Endothelial cell of umbilical vein (primary cell): ENCODE results near the gene ADAP2. TPM values are rescaled to one million over a fixed set of nuclear protein-coding genes. Genes with fewer than 3 reads are reported as not detected.

Experiments
- BruUV-seq: library from RNA; stranded (reverse); fragments of 400-500 nt; replicated peaks from 2 replicates; lab custom pipeline; 2021; lab: Mats Ljungman, UMichigan
- CTCF ChIA-PET: fragments of 300-600, 350-600 bp; sonication (Branson Sonifier 250); formaldehyde crosslinking; loops from one replicate; lab custom pipeline; 2021; ENCODE audit warnings: antibody characterized with exemption, inconsistent platforms; lab: Charles Lee
- POLR2A ChIA-PET: fragments of 300-600, 350-600 bp; sonication (Branson Sonifier 250); formaldehyde crosslinking; loops from one replicate; lab custom pipeline; 2021; ENCODE audit warnings: antibody characterized with exemption, inconsistent platforms; lab: Charles Lee
- DNase-seq: peaks from one replicate; pipeline ENCODE4 v3.0.0-alpha.2; 2011; ENCODE audit warnings: low read depth, low spot score
- FAIRE-seq: peaks from 2 replicates; lab custom pipeline; 2011; peaks lifted over from hg19 to GRCh38; lab: Jason Lieb, UNC
- H2AFZ ChIP-seq: 2 replicates; pipeline ENCODE4 v1.6.0; 2012; ENCODE audit warnings: low read depth, low read length, control low read depth, inconsistent platforms
- H3K27ac ChIP-seq: 2 replicates; pipeline ENCODE4 v1.5.1; 2011; ENCODE audit warnings: low read depth, mild to moderate bottlenecking, control low read depth, low read length, moderate library complexity; ENCODE audit not compliant: insufficient read depth
- H3K27me3 ChIP-seq, 2 experiments: 2 replicates each; pipeline versions ENCODE4 v1.6.0 to v1.6.1; 2011; ENCODE audit warnings: low read length in 2 of 2, mixed read lengths in 1 of 2; ENCODE audit not compliant: control insufficient read depth in 2 of 2, insufficient read depth in 2 of 2
- H3K36me3 ChIP-seq, 2 experiments: 2 replicates in 1 of 2; 3 replicates in 1 of 2; pipeline ENCODE4 v1.5.1; 2011; ENCODE audit warnings: low read length in 2 of 2, mild to moderate bottlenecking in 1 of 2, moderate library complexity in 1 of 2; ENCODE audit not compliant: control insufficient read depth in 2 of 2, insufficient read depth in 2 of 2; ENCODE audit errors: extremely low read depth in 1 of 2
- H3K4me1 ChIP-seq: 3 replicates; pipeline ENCODE4 v1.5.1; 2011; ENCODE audit warnings: mild to moderate bottlenecking, low read length; ENCODE audit not compliant: control insufficient read depth, insufficient read depth; ENCODE audit errors: extremely low read depth
- H3K4me2 ChIP-seq: 2 replicates; pipeline ENCODE4 v1.6.1; 2011; ENCODE audit warnings: low read length, control low read depth, mixed read lengths; ENCODE audit not compliant: insufficient read depth
- H3K4me3 ChIP-seq, 3 experiments: fragments of 200-600 bp in 1 of 3; sonication (generic), shearing (Covaris generic) in 1 of 3; replicated peaks in 1 of 3; 2 replicates each; pipeline ENCODE4 v1.5.1; 2011 to 2016; ENCODE audit warnings: control low read depth in 3 of 3, low read length in 3 of 3, mild to moderate bottlenecking in 2 of 3, inconsistent platforms in 1 of 3, low read depth in 1 of 3, moderate library complexity in 1 of 3; ENCODE audit not compliant: insufficient read depth in 1 of 3
- H3K79me2 ChIP-seq: 2 replicates; pipeline ENCODE4 v1.6.0; 2012; ENCODE audit warnings: low read length, inconsistent platforms; ENCODE audit not compliant: control insufficient read depth, insufficient read depth
- H3K9ac ChIP-seq: replicated peaks from 2 replicates; pipeline ENCODE3; 2011; ENCODE audit warnings: low read length, control low read depth; ENCODE audit not compliant: insufficient read depth; ENCODE audit errors: extremely low read depth
- H3K9me1 ChIP-seq: replicated peaks from 3 replicates; pipeline ENCODE4 v1.6.0; 2011; ENCODE audit warnings: mild to moderate bottlenecking, low read length; ENCODE audit not compliant: control insufficient read depth, insufficient read depth; ENCODE audit errors: extremely low read depth
- H3K9me3 ChIP-seq: replicated peaks from 2 replicates; pipeline ENCODE4 v1.5.1; 2012; ENCODE audit warnings: low read length, inconsistent platforms; ENCODE audit not compliant: control insufficient read depth, insufficient read depth
- H4K20me1 ChIP-seq: replicated peaks from 2 replicates; pipeline ENCODE3; 2011; ENCODE audit warnings: mild to moderate bottlenecking, low read length; ENCODE audit not compliant: control insufficient read depth, insufficient read depth; ENCODE audit errors: extremely low read depth
- CTCF ChIP-seq, 2 donors: IDR thresholded peaks; 1 replicate in 1 of 2; 2 replicates in 1 of 2; pipeline ENCODE4 v1.5.1; 2011; ENCODE audit warnings: low read length in 2 of 2, mild to moderate bottlenecking in 2 of 2, moderate library complexity in 2 of 2, control low read depth in 1 of 2, inconsistent platforms in 1 of 2, low read depth in 1 of 2; ENCODE audit not compliant: insufficient read depth in 1 of 2; ENCODE audit errors: extremely low read depth in 1 of 2
- EZH2 ChIP-seq: IDR thresholded peaks from 2 replicates; pipeline ENCODE4 v1.6.1; 2012; ENCODE audit warnings: borderline replicate concordance, low read depth, mild to moderate bottlenecking, moderate library complexity, low read length, inconsistent platforms; ENCODE audit not compliant: severe bottlenecking
- FOS ChIP-seq: IDR thresholded peaks from 2 replicates; pipeline ENCODE4 v1.6.1; 2011; ENCODE audit warnings: mild to moderate bottlenecking, low read length, moderate library complexity, borderline replicate concordance; ENCODE audit not compliant: insufficient read depth
- GATA2 ChIP-seq: IDR thresholded peaks from 2 replicates; pipeline ENCODE4 v1.7.0; 2011; ENCODE audit warnings: low read depth, mild to moderate bottlenecking, moderate library complexity, mixed read lengths, low read length; ENCODE audit not compliant: insufficient read length, insufficient read depth
- JUN ChIP-seq: IDR thresholded peaks from 2 replicates; pipeline ENCODE4 v1.6.1; 2011; ENCODE audit warnings: borderline replicate concordance, low read depth; ENCODE audit not compliant: insufficient read length, insufficient read depth
- MAX ChIP-seq: IDR thresholded peaks from 2 replicates; pipeline ENCODE4 v1.6.1; 2011; ENCODE audit not compliant: insufficient read depth, insufficient read length
- MYC ChIP-seq: IDR thresholded peaks from one replicate; pipeline ENCODE4 v1.6.1; 2011; ENCODE audit warnings: mild to moderate bottlenecking, low read depth, low read length
- POLR2A ChIP-seq: IDR thresholded peaks from 2 replicates; pipeline ENCODE4 v1.6.1; 2012; ENCODE audit warnings: low read depth, mild to moderate bottlenecking, control low read depth, low read length
- POLR2AphosphoS5 ChIP-seq: IDR thresholded peaks from 2 replicates; pipeline ENCODE4 v1.6.1; 2012; ENCODE audit warnings: low read depth, mild to moderate bottlenecking, control low read depth, low read length, moderate library complexity; ENCODE audit not compliant: insufficient read depth
- dilution Hi-C: fragments of 300-500 bp; cut with MboI; formaldehyde crosslinking; loops from one replicate; pipeline ENCODE4 v1.15.0; 2019; ENCODE audit warnings: low sequenced_read_pairs; ENCODE audit not compliant: extremely low pct_ligation_motif_present
- intact Hi-C: fragments of 100-400 bp; cut with micrococcal nuclease; formaldehyde crosslinking; loops from one replicate; pipeline ENCODE4 v1.10.0; 2022
- polyA plus RNA-seq, 4 experiments: library from polyadenylated mRNA; depleted of rRNA in 3 of 4; stranded (reverse) in 3 of 4; unstranded in 1 of 4; fragments of >200 nt; gene quantifications; 2 replicates each; pipeline versions ENCODE4 v1.2.1 to v1.2.3, GENCODE V29; 2011 to 2012; ENCODE audit warnings: missing spikeins in 1 of 4
- total RNA-seq: library from RNA; stranded (reverse); gene quantifications from 2 replicates; pipeline ENCODE4 v1.2.3, GENCODE V29; 2021

The ADAP2 gene
- total and polyA plus RNA-seq, 2 donors (not counting 3 experiments of a cell fraction or from before 2014, with no cell fraction given), result 0.28 to 1.0 TPM

GRCh38 chr17:30996486-30996885, 74.7 kb downstream of the ADAP2 start:
- BruUV-seq, result no TSS peak
- H4K20me1 ChIP-seq, result no peaks in the 10 kb centered on the region
- dilution Hi-C loops, result no loop called here

More at GRCh38 chr17:30996486-30996885, 74.7 kb downstream of the ADAP2 start:
- Histone ChIP-seq H3K4me1 (no peaks in the 10 kb centered on the region), H3K4me3 (no peak overlapping the region), H3K36me3 (peaks cover 2 to 13% of the 10 kb centered on the region in 2 experiments), H3K27me3 (no peaks in the 10 kb centered on the region), H3K9ac (no peak overlapping the region), H3K4me2 (no peak overlapping the region), H3K9me1 (no peaks in the 10 kb centered on the region), H3K9me3 (no peaks in the 10 kb centered on the region), H3K79me2 (no peaks in the 10 kb centered on the region), H2AFZ (no peak overlapping the region), H3K27ac (no peak overlapping the region)
- no peak for FAIRE-seq
- intact Hi-C loops, result no loop called here
- POLR2A ChIA-PET, result no interaction called here
- TF ChIP-seq MYC, result no peak
- TF ChIP-seq FOS, result no peak
- TF ChIP-seq CTCF (IDR thresholded peaks at IDR 0.05; ENCODE audit: extremely low read depth in 1 of 2, insufficient read depth in 1 of 2, low read depth in 1 of 2, low read length in 2 of 2), result no peak
- TF ChIP-seq JUN, result no peak
- TF ChIP-seq POLR2AphosphoS5, result no peak
- no peak for TF ChIP-seq MAX
- TF ChIP-seq POLR2A, result no peak
- no peak for TF ChIP-seq EZH2
- no peak for TF ChIP-seq GATA2
- CTCF ChIA-PET, result no interaction called here
- DNase-seq, result no peak
